Measurements from ENCODE around the gene TRAF4.
A peak's percentile ranks its signal among the peaks of the same experiment; 100 is the strongest.
"Not testable (repeated sequence)": the region's sequence is repeated elsewhere in the genome, so short reads cannot be mapped to it uniquely, and the experiment has no call there.

The TRAF4 gene

GRCh38 chr17:28748852-28749515, 5.2 kb downstream of the TRAF4 start:
- DNase-seq = no peak

- no peak for DNase-seq
Observed at GRCh38 chr17:28749516-28750177, 5.8 kb downstream of the TRAF4 start.

- peak; percentile 88 for DNase-seq
Observed at GRCh38 chr17:28750178-28751047, 6.6 kb downstream of the TRAF4 start.

GRCh38 chr17:28751600-28752366, 8.0 kb downstream of the TRAF4 start:
- no peak for DNase-seq

GRCh38 chr17:28755486-28755885, 11.7 kb downstream of the TRAF4 start:
- no peak for DNase-seq

GRCh38 chr17:28756049-28756804, 12.4 kb downstream of the TRAF4 start:
- DNase-seq = no peak

GRCh38 chr17:28758411-28759121, 14.8 kb downstream of the TRAF4 start:
- DNase-seq = no peak

- DNase-seq = no peak
Observed at GRCh38 chr17:28759256-28759865, 15.6 kb downstream of the TRAF4 start.

GRCh38 chr17:28760601-28761562, 17.1 kb downstream of the TRAF4 start:
- DNase-seq = peak; percentile 34

GRCh38 chr17:28763137-28763799, 19.5 kb downstream of the TRAF4 start:
- DNase-seq = no peak

GRCh38 chr17:28763804-28764266, 20.0 kb downstream of the TRAF4 start:
- DNase-seq = peak; percentile 67

GRCh38 chr17:28765038-28765437, 21.2 kb downstream of the TRAF4 start:
- DNase-seq = no peak

GRCh38 chr17:28773736-28774135, 29.9 kb downstream of the TRAF4 start:
- no peak for DNase-seq

- no peak for DNase-seq
Observed at GRCh38 chr17:28774206-28774605, 30.4 kb downstream of the TRAF4 start.

- no peak for DNase-seq
Observed at GRCh38 chr17:28777178-28777577, 33.4 kb downstream of the TRAF4 start.

GRCh38 chr17:28779601-28780000, 35.8 kb downstream of the TRAF4 start:
- DNase-seq = not testable (repeated sequence)

- DNase-seq = no peak
Observed at GRCh38 chr17:28783161-28783560, 39.4 kb downstream of the TRAF4 start.

GRCh38 chr17:28788100-28788499, 44.3 kb downstream of the TRAF4 start:
- DNase-seq = no peak

Measured in CD4-positive, alpha-beta T cell treated with Interferon gamma for 1 hour (primary cell).